Mucosa of descending colon (tissue), 3 donors: Measurements from ENCODE around the gene OR51T1. TPM values are rescaled to one million over a fixed set of nuclear protein-coding genes. Genes with fewer than 3 reads are reported as not detected.

ENCODE experiments used
- ATAC-seq: fragments of 200-7000 bp; cut with Tn5 transposase; one replicate; pipeline ENCODE4 v1.9.1; 2020; ENCODE audit warnings: mild to moderate bottlenecking, moderate library complexity
- DNase-seq, 3 donors: peaks; one replicate each; pipeline ENCODE4 v3.0.0-alpha.2; 2020
- H3K36me3 ChIP-seq: fragments of 200-600 bp; one replicate; pipeline ENCODE4 v1.8.0; 2021; ENCODE audit warnings: low read depth, mild to moderate bottlenecking
- H3K4me1 ChIP-seq: fragments of 200-600 bp; one replicate; pipeline ENCODE4 v1.8.0; 2021; ENCODE audit warnings: low read depth, mild to moderate bottlenecking
- H3K4me3 ChIP-seq: fragments of 200-600 bp; one replicate; pipeline ENCODE4 v1.8.0; 2021; ENCODE audit warnings: mild to moderate bottlenecking
- H3K9me3 ChIP-seq: fragments of 200-600 bp; one replicate; pipeline ENCODE4 v1.8.0; 2021; ENCODE audit warnings: mild to moderate bottlenecking
- CTCF ChIP-seq: fragments of 200-600 bp; IDR thresholded peaks from one replicate; pipeline ENCODE4 v1.8.0; 2022; ENCODE audit warnings: antibody characterized with exemption, mild to moderate bottlenecking
- intact Hi-C, 2 donors: fragments of 100-400 bp; cut with DNase I in 1 of 2; cut with micrococcal nuclease in 1 of 2; formaldehyde crosslinking; loops; one replicate each; pipeline versions ENCODE4 v1.11.0 to v1.11.1; 2022; cut with DNase I, micrococcal nuclease
- total RNA-seq, 3 donors: library from RNA; stranded (reverse); fragmentation: NEBNext Ultra II Directional in 2 of 3; extraction: Animal tissue kit (Norgen Biotek cat#: 25700) in 2 of 3; gene quantifications; one replicate each; pipeline versions ENCODE4 v1.2.1 to v1.2.4, GENCODE V29; 2021 to 2023
- donor health status: DM: no; HTN: no; CAD: no; lungs with moderate emphysema.
- donor health status: DM: no; HTN: no; CAD: no.
- donor health status: DM: no; HTN: yes; CAD: no.

Gene OR51T1
- total RNA-seq, 3 donors from 2014 or later = not detected

- DNase-seq (no peak), ATAC-seq (no peak)
- intact Hi-C loops = no loop called here
- Histone ChIP-seq H3K9me3 (no peaks in the 10 kb centered on the region), H3K36me3 (no peaks in the 10 kb centered on the region), H3K4me3 (no peak overlapping the region), H3K4me1 (no peaks in the 10 kb centered on the region)
- no peak for TF ChIP-seq CTCF
Measured at GRCh38 chr11:4862447-4863236, 19.1 kb upstream of the OR51T1 start.

GRCh38 chr11:4863876-4864275 is 17.8 kb upstream of the OR51T1 start:
- ATAC-seq = no peak
- no peak for DNase-seq
- intact Hi-C loops = no loop called here
- no peaks in the 10 kb centered on the region for H3K36me3 ChIP-seq
- no peak for TF ChIP-seq CTCF
- H3K9me3 ChIP-seq = no peaks in the 10 kb centered on the region
- no peak overlapping the region for H3K4me3 ChIP-seq
- H3K4me1 ChIP-seq = no peaks in the 10 kb centered on the region

- H3K4me1 ChIP-seq = no peaks in the 10 kb centered on the region
- intact Hi-C loops = no loop called here
- no peak for TF ChIP-seq CTCF
- no peaks in the 10 kb centered on the region for H3K36me3 ChIP-seq
- DNase-seq (no peak), ATAC-seq (no peak)
- no peaks in the 10 kb centered on the region for H3K9me3 ChIP-seq
- no peak overlapping the region for H3K4me3 ChIP-seq
Measured at GRCh38 chr11:4865855-4866254, 15.8 kb upstream of the OR51T1 start.

GRCh38 chr11:4881188-4881587 is 512 bp upstream of the OR51T1 start:
- Histone ChIP-seq H3K36me3 (no peaks in the 10 kb centered on the region), H3K4me1 (no peaks in the 10 kb centered on the region), H3K4me3 (no peak overlapping the region), H3K9me3 (no peaks in the 10 kb centered on the region)
- intact Hi-C loops = no loop called here
- no peak for TF ChIP-seq CTCF
- ATAC-seq (no peak), DNase-seq (no peak)

GRCh38 chr11:4882543-4882942 is 843 bp downstream of the OR51T1 start:
- no peak for TF ChIP-seq CTCF
- Histone ChIP-seq H3K4me1 (no peaks in the 10 kb centered on the region), H3K4me3 (no peak overlapping the region), H3K36me3 (no peaks in the 10 kb centered on the region), H3K9me3 (no peaks in the 10 kb centered on the region)
- intact Hi-C loops = no loop called here
- no peak for DNase-seq
- ATAC-seq = no peak
